Activated CD4-positive, alpha-beta T cell treated with anti-CD3 and anti-CD28 coated beads, Interleukin-2, amount 10 ng/mL, durations not matched to agents 24 days and 14 days (primary cell): Measurements from ENCODE around the gene WSCD2. TPM values are rescaled to one million over a fixed set of nuclear protein-coding genes. Genes with fewer than 3 reads are reported as not detected.

Experiments
- DNase-seq: peaks from one replicate; pipeline ENCODE4 v3.0.0; 2022
- H3K27ac Mint-ChIP-seq: one replicate; pipeline ENCODE4 v1.8.0; 2022; ENCODE audit warnings: mild to moderate bottlenecking, mixed read lengths
- H3K27me3 Mint-ChIP-seq: one replicate; pipeline ENCODE4 v1.8.0; 2022; ENCODE audit warnings: mixed read lengths
- H3K36me3 Mint-ChIP-seq: one replicate; pipeline ENCODE4 v1.8.0; 2022; ENCODE audit warnings: low read depth, mild to moderate bottlenecking, mixed read lengths
- H3K4me1 Mint-ChIP-seq: one replicate; pipeline ENCODE4 v1.8.0; 2021; ENCODE audit warnings: mixed read lengths
- H3K4me3 Mint-ChIP-seq: one replicate; pipeline ENCODE4 v1.8.0; 2022; ENCODE audit warnings: mild to moderate bottlenecking, moderate library complexity, mixed read lengths
- H3K9me3 Mint-ChIP-seq: one replicate; pipeline ENCODE4 v1.8.0; 2021; ENCODE audit warnings: mixed read lengths
- intact Hi-C: fragments of 100-400 bp; cut with micrococcal nuclease; formaldehyde crosslinking; loops from one replicate; pipeline ENCODE4 v1.15.1; 2023
- total RNA-seq: library from RNA; stranded (reverse); gene quantifications from 2 replicates; pipeline ENCODE4 v1.2.3, GENCODE V29; 2022

Gene WSCD2
- total RNA-seq, 1 donor from 2014 or later = not detected

DNA sequence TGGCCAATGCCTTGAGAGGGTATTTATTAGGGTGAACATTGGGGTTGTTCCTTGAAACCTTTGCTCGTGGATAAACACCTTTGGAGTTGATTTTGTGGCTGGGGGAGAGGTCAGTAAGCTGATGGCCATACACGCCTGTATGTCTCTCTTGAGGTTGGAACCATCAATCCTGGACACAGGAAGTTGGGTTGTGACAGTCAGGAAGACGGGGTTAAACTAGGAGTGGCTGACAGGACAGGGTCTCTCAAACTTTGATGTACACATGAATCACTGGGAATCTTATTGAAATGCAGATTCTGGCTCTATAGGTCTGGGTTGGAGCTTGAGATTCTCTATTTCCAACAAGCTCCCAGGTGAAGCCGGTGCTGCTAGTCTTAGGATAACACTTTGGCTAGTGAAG lies 12.8 kb upstream of the WSCD2 start:
- peaks cover 2% of the 10 kb centered on the region for H3K4me1 Mint-ChIP-seq
- no peak for DNase-seq
- no peak overlapping the region for H3K4me3 Mint-ChIP-seq
- H3K27ac Mint-ChIP-seq = no peak overlapping the region
- no peaks in the 10 kb centered on the region for H3K36me3 Mint-ChIP-seq
- no peaks in the 10 kb centered on the region for H3K9me3 Mint-ChIP-seq
- H3K27me3 Mint-ChIP-seq = peaks cover 8% of the 10 kb centered on the region
- intact Hi-C loops = no loop called here

DNA sequence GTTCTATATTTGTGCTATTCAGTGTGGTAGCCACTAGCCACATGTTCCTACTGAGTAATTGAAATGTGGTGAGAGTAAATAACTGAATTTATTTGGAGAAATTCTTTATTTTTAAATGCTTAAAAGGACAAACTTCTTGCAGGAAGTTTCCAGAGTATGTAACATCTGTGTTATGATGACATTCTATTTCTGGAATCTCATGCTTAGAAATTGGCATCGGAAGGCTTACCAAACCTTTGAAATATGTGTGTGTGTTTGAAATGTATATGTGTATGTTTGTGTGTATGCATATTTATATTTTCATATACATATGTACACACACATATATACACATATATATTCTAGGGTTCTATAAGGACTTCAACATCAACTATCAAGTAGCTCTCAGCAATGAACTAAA lies 12.4 kb upstream of the WSCD2 start:
- no peak overlapping the region for H3K4me3 Mint-ChIP-seq
- intact Hi-C loops = no loop called here
- no peaks in the 10 kb centered on the region for H3K9me3 Mint-ChIP-seq
- no peaks in the 10 kb centered on the region for H3K36me3 Mint-ChIP-seq
- peaks cover 2% of the 10 kb centered on the region for H3K4me1 Mint-ChIP-seq
- no peak for DNase-seq
- peaks cover 8% of the 10 kb centered on the region for H3K27me3 Mint-ChIP-seq
- H3K27ac Mint-ChIP-seq = no peak overlapping the region

DNA sequence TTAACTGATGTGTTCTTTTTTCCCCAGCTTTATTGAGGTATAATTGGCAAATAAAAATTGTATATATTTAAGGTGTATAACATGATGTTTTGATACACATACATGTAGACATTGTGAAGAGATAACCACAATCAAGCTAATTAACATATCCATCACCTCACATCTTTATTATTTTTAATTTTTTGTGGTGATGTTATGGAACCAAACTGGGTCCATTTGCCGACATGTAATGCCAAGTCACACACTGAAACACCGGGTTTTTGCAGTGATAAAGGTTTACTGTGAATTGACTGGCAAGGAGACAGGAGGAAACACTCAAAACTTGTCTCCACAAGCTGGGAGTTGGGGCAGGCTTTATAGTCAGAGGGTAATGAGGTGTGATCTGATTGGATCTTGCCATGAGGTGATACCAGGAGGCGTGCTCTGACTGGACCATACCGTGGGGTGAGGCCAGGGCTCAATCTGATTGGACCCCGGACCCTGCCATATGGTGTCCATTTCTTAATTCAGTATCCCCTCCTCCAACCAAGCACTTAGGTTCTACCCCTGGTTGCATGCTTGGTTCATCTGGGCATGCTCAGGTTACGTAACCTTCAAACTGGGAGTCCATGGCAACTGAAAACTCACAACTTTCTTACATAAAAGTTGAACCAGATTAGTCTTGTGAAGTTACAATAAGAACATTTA lies 11.8 kb upstream of the WSCD2 start:
- Mint-ChIP-seq H3K4me3 (no peak overlapping the region), H3K36me3 (no peaks in the 10 kb centered on the region), H3K9me3 (no peaks in the 10 kb centered on the region), H3K27ac (no peak overlapping the region), H3K27me3 (peaks cover 8% of the 10 kb centered on the region), H3K4me1 (peaks cover 2% of the 10 kb centered on the region)
- intact Hi-C loops = no loop called here
- no peak for DNase-seq

DNA sequence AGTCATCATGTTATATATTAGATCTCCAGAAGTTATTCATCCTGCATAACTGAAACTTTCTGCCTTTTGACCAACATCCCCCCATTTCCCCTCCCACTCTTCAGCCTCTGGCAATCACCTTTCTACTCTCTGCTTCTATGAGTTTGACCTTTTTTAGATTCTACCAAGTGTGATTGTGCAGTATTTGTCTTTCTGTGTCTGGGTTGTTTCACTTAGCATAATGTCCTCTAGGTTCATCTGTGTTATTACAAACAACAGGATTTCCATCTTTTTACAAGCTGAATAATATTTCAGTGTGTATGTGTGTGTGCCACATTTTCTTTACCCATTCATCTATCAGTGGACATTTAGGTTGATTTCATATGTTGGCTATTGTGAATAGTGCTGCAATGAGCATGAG lies 11.2 kb upstream of the WSCD2 start:
- H3K9me3 Mint-ChIP-seq = no peaks in the 10 kb centered on the region
- H3K4me3 Mint-ChIP-seq = no peak overlapping the region
- intact Hi-C loops = no loop called here
- H3K27me3 Mint-ChIP-seq = peaks cover 8% of the 10 kb centered on the region
- no peaks in the 10 kb centered on the region for H3K36me3 Mint-ChIP-seq
- no peak overlapping the region for H3K27ac Mint-ChIP-seq
- H3K4me1 Mint-ChIP-seq = peaks cover 2% of the 10 kb centered on the region
- DNase-seq = no peak

DNA sequence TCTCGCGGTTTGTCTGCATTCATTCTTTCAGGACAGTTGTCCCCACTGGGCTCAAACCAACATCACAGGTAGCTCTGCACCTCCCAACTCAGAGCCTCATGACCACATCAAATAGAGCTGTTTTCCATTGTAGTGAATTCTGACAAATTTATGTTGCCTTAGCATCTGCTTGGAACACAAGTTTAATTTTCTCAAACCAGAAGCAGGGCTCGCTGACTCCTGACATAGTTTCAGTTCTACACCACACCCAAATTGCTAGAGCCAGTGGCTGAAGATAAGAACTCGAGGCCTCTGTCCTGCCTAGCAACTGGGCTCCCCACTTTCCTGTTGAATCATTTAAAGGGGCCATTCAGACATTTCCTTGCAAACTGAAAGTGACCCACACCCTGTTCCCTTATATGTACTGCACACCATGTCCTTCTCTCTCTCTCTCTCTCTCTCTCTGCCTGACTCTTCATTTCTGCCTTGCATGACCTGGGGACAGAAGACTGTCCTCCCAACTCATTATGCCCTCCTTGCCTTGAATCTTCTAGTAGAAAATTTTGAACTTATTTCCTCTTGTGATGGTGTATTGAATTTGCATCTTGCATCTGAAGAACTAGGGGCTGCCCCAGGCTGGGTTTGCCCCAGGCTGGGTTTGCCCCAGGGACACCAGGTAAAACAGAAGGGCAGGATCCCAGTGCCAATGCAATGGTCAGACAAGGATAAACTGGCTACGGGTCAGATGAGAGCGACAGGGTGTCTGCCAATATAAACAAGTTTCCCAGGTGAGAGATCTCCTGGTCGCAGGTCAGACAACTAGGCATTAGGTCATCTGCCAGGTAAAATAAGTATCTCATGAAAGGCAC lies 9.7 kb upstream of the WSCD2 start:
- Mint-ChIP-seq H3K27ac (no peak overlapping the region), H3K36me3 (no peaks in the 10 kb centered on the region), H3K9me3 (no peaks in the 10 kb centered on the region), H3K4me1 (peaks cover 2% of the 10 kb centered on the region), H3K4me3 (no peak overlapping the region), H3K27me3 (peaks cover 8% of the 10 kb centered on the region)
- no peak for DNase-seq
- intact Hi-C loops = no loop called here

DNA sequence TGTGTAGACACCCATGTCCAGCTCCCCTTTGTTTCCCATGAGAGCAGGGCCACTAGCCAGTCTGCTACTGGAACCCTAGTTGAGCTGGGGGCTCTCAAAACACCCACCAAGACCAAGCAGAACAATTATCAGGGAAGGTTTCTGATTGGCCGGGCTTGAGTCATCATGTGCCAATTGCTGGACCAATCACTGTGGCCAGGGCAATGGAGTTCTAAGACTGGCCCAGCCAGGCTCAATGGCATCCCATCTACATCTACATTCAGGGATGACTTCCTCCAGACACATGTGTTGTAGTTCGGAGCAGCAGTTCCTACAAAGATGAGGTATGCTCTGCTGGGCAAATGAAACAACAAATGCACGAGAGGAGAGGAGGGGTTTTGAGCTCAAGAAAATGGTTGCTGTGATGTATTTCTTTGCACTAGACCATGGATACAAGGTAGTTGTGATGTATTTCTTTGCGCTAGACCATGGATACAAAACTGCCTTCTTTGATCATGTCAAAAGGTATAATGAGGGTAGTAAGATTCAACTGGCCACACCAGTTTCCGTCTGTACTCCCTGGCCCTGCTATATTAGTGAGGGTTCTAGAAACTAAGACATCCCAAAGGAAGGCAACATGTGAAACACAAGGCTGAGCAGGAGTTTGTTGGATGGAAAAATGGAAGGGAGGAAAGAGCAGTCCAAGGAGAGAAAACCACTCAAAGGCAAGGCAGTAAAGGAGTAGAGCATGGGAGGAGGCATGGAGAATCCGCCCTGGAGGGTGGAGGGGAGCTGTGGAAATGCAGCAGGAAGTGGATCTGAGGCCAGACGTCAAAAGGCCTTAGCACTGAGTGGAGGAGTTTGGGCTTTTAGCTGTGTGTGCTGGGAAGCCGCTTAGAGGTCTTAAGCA lies 8.9 kb upstream of the WSCD2 start:
- DNase-seq = no peak
- no peaks in the 10 kb centered on the region for H3K9me3 Mint-ChIP-seq
- intact Hi-C loops = no loop called here
- H3K4me1 Mint-ChIP-seq = peaks cover 2% of the 10 kb centered on the region
- no peak overlapping the region for H3K4me3 Mint-ChIP-seq
- H3K27me3 Mint-ChIP-seq = peaks cover 4% of the 10 kb centered on the region
- no peak overlapping the region for H3K27ac Mint-ChIP-seq
- no peaks in the 10 kb centered on the region for H3K36me3 Mint-ChIP-seq

DNA sequence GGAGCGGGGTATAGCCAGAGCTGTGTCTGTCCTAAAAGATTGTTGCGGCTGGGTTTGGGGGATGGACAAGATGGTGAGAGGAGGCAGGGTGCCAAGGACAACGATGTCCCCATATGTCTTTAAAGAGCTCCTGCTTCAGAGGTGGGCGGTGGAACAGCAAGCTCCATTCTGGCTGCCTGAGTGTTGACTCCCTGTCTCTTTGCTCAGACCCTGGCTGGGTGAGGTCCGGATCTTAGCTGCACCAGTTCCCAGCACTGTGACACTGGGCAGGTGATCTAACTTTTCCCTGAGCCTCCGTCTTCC lies 8.3 kb upstream of the WSCD2 start:
- Mint-ChIP-seq H3K9me3 (no peaks in the 10 kb centered on the region), H3K4me3 (no peak overlapping the region), H3K4me1 (peaks cover 2% of the 10 kb centered on the region), H3K27me3 (peaks cover 4% of the 10 kb centered on the region), H3K36me3 (no peaks in the 10 kb centered on the region), H3K27ac (no peak overlapping the region)
- intact Hi-C loops = no loop called here
- no peak for DNase-seq

DNA sequence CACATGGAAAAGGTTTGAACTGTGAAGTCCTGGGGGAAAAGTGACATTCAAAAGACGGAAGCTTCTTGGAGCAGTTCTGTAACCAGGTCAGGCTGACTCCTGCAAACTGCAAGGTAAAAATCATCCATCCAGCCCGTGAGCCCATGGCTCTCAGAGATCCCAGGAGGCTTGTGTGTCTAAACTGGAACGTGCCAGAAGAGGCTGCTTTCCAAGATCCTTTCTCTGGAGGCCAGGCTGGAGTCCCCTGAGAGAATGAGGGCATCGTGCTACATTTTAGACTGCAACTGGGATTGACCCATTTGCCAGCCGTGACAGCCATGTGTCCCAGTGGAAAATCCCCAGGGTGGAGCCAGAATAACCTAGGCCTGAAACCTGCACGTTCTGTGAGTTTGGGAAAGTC lies 7.8 kb upstream of the WSCD2 start:
- Mint-ChIP-seq H3K4me1 (peaks cover 2% of the 10 kb centered on the region), H3K27ac (no peak overlapping the region), H3K4me3 (no peak overlapping the region), H3K27me3 (no peaks in the 10 kb centered on the region), H3K36me3 (no peaks in the 10 kb centered on the region), H3K9me3 (no peaks in the 10 kb centered on the region)
- no peak for DNase-seq
- intact Hi-C loops = no loop called here

DNA sequence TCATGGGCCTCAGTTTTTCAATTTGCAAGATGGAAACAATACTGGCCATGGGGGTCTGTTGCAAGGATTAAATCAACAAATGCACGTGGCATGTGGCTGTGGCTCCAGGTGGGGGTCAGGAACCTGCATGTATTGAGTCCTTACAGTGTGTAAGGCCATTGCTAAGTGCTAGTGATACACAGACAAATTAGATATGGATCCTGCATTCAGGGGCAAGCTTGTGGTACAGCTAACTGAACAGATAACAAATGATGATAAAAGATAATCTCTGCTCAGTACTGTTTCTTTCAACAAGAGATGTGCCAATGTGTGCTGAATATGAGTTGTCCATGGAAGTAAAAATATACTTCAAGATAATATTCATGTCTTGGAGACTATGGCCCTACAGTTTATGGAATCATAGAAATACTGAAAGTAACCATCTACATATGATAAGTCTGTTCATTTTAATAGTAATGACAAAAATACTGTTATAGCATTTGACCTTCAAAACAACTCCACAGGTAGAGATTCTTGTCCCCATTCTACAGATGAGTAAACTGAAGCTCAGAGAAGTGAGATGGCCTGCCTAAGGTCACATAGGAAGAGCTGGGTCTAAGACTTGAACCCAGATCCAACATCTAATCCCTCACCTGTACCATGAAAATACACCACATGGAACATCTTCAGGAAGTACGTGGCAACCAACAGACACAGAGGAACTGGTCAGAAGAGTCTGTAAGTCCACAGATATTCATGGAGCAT lies 7.2 kb upstream of the WSCD2 start:
- H3K4me1 Mint-ChIP-seq = peaks cover 2% of the 10 kb centered on the region
- no peak overlapping the region for H3K4me3 Mint-ChIP-seq
- H3K27me3 Mint-ChIP-seq = peaks cover 3% of the 10 kb centered on the region
- H3K36me3 Mint-ChIP-seq = no peaks in the 10 kb centered on the region
- intact Hi-C loops = no loop called here
- no peaks in the 10 kb centered on the region for H3K9me3 Mint-ChIP-seq
- no peak for DNase-seq
- no peak overlapping the region for H3K27ac Mint-ChIP-seq

DNA sequence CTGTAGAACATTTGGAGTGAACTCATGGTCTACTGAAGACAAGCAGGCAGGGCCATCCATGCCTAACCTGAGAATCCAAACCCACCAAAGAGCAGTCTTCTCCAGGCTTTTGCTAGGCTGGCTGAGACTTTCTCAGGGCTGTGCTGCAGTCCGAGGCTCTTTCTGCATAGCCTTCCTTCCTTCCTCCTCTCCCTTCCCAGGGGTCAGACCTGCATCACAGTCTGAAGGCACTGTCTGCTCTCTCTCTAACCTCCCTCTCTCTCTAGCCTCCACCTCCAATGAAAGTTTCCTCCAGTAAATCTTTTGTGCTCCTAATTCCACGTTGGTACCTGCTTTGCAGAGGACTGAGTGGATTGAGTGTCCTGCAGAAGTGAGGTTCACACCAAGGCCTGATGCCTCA lies 6.4 kb upstream of the WSCD2 start:
- DNase-seq = no peak
- Mint-ChIP-seq H3K27me3 (peaks cover 10% of the 10 kb centered on the region), H3K9me3 (no peaks in the 10 kb centered on the region), H3K4me3 (no peak overlapping the region), H3K4me1 (peaks cover 2% of the 10 kb centered on the region), H3K36me3 (no peaks in the 10 kb centered on the region), H3K27ac (no peak overlapping the region)
- intact Hi-C loops = no loop called here

DNA sequence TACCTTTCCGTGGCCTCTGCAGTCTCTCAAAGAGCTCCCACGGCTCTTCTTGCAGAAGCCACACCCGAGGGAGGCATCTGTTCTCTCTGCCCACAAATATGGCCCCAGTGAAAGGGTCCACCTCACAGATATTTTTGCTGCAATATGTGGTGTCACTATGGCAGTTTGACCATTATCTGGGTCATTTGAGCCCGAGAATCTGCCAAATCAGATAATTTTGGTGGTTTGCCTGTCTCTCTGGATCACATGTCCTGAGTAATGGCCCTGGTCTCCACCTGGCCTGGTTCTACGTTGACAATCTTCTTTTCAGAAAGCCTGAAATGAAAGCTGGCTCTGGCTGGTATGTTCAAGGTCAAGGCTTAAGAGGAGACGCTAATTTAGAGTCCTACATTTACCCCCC lies 5.7 kb upstream of the WSCD2 start:
- peaks cover 15% of the 10 kb centered on the region for H3K27me3 Mint-ChIP-seq
- no peaks in the 10 kb centered on the region for H3K36me3 Mint-ChIP-seq
- DNase-seq = no peak
- H3K27ac Mint-ChIP-seq = no peak overlapping the region
- intact Hi-C loops = no loop called here
- H3K9me3 Mint-ChIP-seq = no peaks in the 10 kb centered on the region
- no peak overlapping the region for H3K4me3 Mint-ChIP-seq
- H3K4me1 Mint-ChIP-seq = peaks cover 2% of the 10 kb centered on the region

DNA sequence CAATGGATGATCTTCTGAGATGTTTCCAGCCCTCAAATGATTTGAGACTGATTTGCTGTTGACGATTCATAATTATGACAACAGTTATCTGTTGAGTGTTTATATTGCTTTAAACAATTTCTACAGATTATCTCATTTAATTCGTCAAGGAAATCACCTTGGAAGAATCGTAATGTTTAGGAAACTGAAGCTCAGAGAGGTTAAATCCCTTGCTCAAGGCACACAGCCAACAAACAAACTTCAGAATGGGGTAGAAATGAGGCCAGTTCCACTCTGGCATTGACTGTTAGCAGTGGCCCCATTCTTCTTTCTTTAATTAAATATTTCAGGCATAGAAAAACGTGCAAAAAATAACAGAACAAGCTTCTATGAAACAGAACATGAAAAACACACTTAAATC lies 4.0 kb upstream of the WSCD2 start:
- H3K4me1 Mint-ChIP-seq = no peaks in the 10 kb centered on the region
- DNase-seq = no peak
- no peaks in the 10 kb centered on the region for H3K36me3 Mint-ChIP-seq
- no peak overlapping the region for H3K27ac Mint-ChIP-seq
- intact Hi-C loops = no loop called here
- no peak overlapping the region for H3K4me3 Mint-ChIP-seq
- H3K9me3 Mint-ChIP-seq = no peaks in the 10 kb centered on the region
- H3K27me3 Mint-ChIP-seq = peaks cover 22% of the 10 kb centered on the region

DNA sequence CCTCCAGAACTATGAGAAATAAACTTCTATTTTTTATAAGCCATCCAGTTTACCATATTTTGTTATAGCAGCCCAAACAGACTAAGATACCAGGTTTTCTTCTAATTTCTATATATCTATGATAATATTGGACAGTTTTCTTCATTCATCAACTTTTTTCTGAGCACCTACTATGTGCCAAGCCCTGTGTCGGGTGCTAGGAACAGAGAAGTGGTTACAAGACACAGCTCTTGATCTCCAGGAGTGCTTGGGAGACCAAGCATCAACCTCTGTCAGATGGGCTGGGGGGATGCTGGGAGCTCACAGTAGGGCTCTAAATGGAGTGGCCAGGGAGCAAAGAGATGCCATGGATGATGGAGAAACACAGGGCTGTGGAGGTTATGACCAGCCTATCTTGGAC lies 2.9 kb upstream of the WSCD2 start:
- Mint-ChIP-seq H3K27me3 (peaks cover 31% of the 10 kb centered on the region), H3K36me3 (no peaks in the 10 kb centered on the region)

More for the DNA sequence above, 2.9 kb upstream of the WSCD2 start:
- no peaks in the 10 kb centered on the region for H3K4me1 Mint-ChIP-seq
- no peak for DNase-seq
- no peak overlapping the region for H3K27ac Mint-ChIP-seq
- H3K9me3 Mint-ChIP-seq = no peaks in the 10 kb centered on the region
- no peak overlapping the region for H3K4me3 Mint-ChIP-seq
- intact Hi-C loops = no loop called here
